ENCODE data around the gene B3GALT6.

Gene B3GALT6

DNA sequence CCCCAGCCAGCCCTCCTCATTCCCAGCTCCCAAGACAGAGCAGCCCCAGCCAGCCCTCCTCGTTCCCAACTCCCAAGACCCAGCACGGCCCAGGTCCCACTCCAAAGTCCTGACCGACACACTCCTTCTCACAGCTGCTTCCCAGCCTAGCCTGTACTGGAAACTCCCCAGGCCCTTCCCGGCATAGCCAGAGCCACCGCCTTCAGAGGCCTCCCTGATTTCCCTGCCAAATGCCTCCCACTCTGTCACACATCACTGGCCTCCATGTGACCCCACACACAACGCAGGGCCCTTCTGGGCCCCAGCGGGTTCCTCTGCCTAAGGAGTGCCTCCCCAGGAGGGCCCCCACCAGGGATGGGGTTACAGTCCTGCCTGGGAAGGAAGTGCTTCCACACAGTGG is 38.8 kb downstream of the B3GALT6 start:
- no peak for DNase-seq

GRCh38 chr1:1272341-1273208 is 40.5 kb downstream of the B3GALT6 start:
- DNase-seq: no peak

DNA sequence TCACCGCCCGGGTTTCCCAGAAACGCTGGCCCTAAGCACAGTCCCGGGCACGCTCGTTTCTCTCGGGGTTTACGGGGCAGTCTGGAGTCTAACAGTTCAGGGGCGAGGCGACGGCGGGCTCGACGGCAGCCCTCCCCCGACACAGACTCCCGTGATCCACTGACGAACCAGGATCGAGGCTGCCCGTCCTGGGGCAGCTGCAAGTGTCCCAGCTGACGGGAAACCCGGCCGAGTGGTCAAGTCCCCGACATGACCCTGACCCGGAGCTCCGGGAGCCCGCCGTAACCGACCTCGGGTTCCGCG is 41.1 kb downstream of the B3GALT6 start:
- no peak for DNase-seq

DNA sequence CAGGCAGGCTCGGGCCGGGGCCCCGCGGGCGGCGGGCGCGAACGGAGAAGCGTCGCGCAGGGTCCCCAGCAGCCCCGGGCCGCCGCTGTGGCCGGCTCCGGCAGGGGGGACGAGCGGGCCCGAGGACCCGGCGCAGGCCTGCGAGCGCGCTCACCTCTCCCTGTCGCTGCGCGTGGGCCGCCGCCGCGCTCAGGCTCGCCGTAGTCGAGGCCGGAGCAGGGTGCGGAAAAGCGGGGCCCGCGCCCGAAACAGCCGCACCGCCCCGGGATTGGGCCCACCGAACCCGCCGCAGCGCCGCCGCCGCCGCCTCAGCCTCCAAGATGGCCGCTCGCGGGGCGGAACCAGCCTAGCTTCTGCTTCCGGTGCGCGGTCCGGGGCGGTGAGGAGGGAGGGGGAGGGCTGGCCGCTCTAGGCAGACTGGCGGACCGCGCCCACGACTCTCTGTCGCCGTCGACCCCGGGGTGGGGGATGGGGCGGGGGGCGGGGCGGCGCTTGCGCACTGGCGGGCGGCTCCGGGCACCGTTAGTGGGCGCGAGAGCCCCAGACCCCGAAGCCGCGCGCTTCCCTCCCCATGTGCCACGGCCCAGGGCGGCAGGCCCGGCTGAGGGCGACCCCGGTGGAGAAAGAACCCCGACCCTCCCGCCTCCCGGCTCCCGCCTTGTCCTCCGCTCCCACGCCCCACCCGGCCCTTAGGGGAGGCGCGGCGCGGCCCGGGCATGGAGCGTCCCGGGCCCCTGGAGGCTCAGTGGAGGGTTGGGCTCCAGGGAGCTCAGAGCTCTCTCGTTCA is 41.7 kb downstream of the B3GALT6 start, which contains the start of gene UBE2J2:
TSS of gene UBE2J2 (minus strand) at position 343 of the 787 bp plus-strand sequence. CDS start 5,862 bp downstream, outside the sequence.
- peak; percentile 70 to 86 for DNase-seq

GRCh38 chr1:1274299-1274930 is 42.4 kb downstream of the B3GALT6 start:
- no peak for DNase-seq

DNA sequence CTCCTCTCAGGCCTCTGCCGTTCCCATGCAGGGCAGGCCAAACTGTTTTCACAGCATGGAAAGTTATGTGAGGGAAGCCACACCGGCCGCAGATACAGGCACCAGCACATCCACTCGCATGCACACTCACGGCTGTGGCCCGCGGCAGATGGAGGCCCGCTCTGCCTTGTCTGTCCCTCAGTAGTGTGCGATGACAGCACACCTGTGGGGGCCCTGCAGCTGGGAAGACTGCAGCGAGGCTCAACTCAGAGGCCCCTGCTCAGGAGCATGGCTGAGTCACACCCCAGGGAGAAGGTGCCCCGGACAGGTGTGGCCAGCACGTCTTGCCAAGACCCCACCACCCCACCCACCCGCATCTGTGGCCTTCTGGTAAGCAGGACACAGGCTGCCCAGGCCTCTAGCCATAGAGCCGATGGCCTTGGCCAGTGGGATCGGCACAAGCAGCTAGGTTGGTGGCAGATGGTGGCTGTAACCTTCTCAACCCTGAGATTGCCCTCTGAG is 42.9 kb downstream of the B3GALT6 start:
- DNase-seq: no peak

DNA sequence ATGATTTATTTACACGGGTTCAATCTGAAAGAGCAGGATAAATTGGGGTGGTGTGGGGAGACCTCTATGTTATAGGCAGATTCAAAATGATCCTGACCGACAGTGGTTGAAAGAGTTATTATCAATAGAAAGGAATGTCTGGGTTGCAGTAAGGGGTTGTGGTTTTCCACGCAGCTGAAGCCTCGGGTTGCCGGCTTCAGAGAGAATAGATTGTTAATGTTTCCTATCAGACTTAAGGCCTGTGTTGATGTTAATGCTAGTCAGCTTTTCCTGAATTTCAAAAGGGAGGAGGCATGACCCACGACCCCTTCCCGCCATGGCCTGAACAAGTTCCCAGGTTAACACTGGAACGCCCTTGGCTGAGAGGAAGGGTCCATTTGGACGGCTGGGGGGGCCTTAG is 43.8 kb downstream of the B3GALT6 start:
- DNase-seq: no peak

DNA sequence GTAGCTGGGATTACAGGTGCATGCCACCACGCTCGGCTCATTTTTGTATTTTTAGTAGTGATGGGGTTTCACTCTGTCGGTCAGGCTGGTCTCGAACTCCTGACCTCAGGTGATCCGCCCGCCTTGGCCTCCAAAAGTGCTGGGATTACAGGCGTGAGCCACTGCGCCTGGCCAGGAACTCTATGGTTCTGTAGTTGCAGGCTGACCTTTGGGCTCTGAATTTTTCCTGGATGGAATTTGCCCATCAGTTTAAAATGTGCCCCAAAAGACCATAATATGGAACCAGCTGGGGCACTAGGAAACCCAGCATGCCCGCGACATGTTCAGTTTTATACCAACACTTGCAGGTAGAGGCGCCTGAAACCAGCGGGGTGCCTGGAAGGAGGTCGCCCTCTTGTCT is 46.6 kb downstream of the B3GALT6 start:
- DNase-seq: no peak

DNA sequence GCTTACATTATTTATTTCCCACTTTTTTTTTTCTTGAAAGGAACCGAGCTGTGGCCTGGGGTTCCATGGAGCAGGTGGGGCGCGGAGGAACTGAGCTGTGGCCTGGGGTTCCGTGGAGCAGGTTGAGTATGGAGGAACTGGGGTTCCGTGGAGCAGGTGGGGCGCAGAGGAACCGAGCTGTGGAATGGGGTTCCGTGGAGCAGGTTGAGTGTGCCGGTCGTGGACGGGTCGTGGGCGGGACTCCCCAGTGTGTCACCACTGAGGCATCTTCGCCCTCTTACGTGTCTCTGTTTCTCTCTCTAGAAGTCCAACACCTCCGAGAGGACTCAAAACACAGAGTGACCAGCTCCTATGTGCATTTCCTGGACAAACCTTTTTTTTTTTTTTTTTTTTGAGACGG is 47.0 kb downstream of the B3GALT6 start:
- DNase-seq: no peak

DNA sequence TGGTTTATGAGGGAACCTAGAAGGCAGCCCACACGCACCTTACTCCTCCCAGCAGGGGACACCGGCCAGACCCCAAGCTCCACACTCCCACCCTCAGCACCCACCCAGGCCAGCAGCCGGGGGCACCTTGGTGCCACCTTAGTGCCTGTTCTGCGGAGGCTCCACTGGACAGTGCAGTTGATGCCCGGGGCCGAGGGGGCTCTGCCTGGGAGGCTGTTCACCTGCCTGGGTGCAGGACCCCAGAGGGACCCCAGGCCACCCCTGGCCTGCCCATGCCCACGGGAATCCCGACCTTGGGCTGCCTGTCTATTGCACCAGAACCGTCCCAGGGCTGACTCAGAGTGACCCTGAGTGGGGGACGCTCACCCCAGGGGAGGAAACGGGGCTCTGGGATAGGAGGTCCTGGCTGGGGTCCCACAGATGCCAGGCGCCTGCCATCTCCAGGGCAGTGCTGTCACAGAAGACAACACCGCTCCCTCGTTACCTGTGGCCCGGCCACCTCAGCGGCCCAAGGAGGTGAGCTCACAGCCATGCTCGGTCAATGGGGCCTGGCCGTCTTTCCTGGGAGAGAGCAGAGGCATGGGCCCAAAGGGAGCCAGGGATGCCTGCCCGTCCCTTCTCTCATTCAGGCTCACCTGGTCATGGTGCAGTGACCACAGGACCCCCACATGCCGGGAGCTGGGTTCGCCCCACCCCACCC is 48.9 kb downstream of the B3GALT6 start:
- no peak for DNase-seq

DNA sequence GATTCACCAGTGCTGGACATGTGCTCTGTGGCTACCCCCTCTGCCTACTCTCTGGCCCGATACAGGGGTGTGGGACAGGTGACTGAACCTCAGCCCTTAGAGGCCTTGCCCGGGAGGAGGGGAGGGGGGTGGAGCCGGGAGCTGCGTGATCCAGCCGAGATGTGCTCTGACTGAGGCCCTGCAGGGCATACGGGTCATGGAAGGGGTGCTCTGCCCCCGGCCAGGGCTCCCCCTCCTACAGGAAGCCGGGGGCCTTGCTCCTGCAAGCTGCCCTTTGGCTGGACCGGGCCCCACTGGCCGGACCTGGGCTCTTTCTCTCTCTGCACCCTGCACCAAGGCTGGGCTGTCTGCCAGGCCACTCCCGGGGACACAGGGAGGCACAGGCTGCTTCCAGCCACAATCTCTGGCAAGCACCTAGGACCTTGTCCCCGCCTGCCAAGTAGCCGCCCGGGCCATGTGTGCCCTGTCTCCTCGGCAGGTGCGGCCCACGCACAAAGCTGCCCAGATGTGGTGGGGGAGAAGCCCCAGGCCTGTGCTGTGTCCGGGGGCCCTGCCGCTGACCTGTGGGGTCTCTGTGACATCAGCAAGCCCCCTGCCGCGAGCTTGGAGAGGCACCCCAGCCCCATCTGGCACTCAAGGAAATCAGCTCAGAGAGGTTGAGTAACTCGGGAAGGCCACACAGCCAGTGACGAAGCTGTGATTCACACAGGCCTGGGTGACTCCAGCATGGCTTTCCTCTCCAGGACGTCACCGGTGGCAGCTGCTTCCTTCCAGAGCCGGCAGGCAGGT is 49.7 kb downstream of the B3GALT6 start:
- no peak for DNase-seq

DNA sequence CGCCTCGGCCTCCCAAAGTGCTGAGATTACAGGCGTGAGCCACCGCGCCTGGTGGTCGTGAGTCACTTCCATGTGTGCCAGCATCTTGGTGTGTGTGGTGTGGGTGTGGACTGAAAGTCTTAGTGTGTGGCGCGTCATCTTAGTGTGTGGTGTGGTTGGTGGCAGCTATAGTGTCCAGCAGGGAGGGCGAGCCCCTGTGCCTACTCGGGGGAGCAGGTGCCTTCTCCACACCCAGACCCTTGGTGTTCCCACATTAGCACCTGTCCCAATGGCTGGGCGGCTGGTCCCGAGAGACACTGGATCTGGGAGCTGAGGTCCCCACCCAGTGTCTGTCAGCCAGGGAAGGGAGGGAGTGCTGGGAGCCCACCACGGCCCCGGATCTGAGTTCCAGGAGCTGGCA is 51.0 kb downstream of the B3GALT6 start:
- DNase-seq: no peak

- DNase-seq: no peak
These were observed 51.8 kb downstream of the B3GALT6 start for GRCh38 chr1:1283821-1284220.
